COLO668 (cell line): Measurements from ENCODE around the gene COL7A1.
"Not testable (repeated sequence)": the region's sequence is repeated elsewhere in the genome, so short reads cannot be mapped to it uniquely, and the experiment has no call there.

Experiments
- DNase-seq: peaks from one replicate; lab custom pipeline; 2025; ENCODE audit not compliant: unreplicated experiment; lab: John Stamatoyannopoulos, UW

COL7A1 gene

DNA sequence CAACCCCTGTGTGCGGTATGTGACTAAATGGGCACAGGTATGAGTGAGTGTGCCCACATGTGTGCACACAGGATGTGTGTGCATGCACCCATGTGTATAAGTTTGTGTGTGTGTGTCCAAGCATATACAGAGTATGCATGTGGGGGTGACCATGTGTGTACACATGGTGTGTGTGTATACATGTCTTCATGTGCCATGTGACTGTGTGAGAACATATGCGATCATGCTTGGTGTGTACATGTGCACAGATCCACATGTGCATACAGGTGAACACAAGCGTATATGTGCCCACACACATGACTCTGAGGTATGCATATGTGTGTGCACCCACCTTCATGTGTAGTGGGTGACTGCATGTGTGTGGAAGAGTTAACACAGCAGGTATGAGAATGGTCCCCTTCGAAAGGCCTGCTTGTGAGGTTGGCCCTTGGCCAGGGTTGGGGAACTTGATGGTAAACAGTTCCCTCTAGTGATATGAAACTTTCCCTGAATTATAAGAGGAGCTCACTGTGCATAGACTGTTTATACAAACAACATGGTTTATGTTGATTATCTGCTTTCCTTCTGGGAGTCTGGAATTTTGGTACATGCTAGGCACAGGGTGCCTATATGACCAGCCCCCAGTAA lies 48.8 kb downstream of the COL7A1 start:
- DNase-seq = no peak

DNA sequence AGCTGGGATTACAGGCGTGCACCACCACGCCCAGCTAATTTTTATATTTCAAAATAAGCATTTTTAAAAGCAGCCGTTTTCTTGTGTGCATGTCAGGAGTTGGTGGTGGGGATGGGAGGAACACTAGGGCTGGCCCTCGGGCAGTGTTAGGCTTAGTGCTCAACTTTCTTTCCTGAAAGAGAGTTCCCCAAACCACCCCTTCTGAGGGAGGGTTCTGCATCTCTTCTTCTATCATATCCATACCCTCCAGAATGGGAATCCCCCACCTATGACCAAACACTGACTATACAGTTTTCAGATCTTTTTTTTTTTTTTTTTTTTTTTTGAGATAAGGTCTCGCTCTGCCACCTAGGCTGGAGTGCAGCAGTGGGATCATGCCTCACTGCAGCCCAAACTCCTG lies 51.0 kb downstream of the COL7A1 start:
- no peak for DNase-seq

DNA sequence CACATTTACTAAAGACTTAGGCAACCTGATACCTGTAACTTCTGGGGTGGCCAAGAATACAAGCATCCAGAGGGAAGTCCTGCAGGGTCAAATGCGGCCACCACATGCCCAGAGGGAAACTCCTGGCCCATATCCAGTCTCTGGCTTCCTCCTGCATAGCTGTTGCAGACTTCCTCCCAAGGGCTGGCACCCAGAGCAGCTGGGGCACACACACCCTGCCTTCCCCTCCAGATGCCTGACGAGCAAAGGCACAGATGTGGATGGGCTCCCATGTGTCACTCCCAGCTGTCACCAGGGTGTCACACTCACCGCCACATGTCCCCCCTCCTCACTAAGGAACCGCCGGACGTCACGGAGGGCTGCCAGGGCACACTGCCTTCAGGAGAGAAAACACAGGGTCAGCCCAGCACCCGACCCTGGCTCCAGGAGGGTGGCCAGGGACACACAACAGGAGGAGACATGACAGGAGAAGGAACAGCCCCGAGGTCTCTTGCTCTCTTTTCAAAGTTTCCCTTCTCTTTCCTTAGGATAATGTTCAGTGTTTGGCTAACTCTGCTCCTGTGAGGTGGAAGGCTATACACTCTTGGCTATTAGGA lies 51.8 kb downstream of the COL7A1 start:
- no peak for DNase-seq

DNA sequence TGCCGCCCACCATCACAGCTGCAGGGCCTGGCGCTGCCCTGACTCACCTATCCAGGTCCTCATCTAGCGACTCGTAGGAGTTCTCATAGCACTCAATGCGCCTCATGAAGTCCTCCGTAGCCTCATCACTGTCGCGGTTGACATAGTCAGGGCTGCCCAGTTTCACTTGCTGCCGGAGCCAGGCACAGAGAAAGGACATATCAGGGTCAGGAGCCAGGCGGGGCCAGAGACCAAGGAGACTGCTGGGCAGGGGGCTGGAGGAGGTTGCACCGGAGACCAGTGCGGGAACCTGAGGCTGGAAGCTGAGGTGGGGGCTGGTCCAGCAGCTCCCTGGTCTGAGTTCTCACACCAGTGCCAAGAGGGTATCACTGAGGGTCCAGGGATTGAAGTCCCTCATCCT lies 56.7 kb downstream of the COL7A1 start:
- DNase-seq = no peak

DNA sequence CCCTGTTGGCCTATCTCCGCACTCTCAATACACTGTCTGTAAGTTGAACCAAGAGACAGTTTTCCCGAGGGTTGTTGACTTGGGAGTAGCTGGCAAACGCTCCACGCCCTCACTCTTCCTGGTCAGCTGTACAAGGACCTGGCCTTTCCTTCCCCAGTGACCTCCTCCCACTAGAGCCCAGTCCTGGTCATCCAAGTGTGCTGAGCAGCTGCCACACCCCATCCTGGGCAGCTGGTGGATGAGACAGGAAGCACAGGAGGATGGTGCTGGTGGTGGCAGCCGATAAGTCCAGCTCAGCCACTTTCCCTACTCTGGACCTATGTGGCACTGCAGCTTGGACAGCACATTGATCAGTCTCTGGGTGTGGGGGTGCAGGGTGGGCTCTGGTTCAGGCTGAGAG lies 58.3 kb downstream of the COL7A1 start:
- no peak for DNase-seq

DNA sequence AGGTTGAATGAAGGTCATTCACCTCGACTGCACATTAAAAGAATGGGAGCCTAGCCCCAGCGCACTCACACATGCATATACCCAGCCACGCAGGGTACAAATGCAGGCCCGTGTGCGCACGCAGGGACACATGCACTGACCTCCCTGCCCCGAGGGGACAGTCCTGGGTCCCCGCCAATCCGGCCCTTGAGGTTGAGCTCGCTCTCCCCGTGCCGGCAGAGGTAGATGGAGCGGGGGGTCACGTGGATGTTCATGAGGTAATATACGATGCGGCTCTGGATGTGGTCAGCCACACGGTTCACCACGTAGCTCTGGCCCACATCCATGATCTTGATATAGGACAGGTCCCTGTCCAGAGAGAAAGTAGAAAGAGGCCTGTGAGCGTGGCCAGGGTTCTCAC lies 59.0 kb downstream of the COL7A1 start:
- DNase-seq = no peak

DNA sequence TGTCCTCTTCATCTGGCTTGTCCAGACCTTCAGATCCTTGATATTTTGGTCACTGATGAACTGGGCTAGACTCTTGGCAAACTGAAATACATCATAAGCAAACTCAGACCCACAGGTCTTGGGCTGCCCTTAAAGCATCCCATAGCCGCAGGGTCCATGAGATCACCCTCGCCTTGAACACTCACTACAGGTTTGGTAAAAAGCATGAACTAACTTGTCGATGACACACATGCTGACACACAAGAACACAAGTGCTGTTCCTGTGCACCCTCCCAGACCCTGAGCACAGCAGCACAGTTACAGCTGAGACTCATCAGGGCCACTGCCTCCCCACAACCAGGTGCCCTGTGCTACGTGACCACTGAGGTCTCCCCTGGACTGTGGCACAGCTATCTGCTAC lies 59.6 kb downstream of the COL7A1 start:
- no peak for DNase-seq

DNA sequence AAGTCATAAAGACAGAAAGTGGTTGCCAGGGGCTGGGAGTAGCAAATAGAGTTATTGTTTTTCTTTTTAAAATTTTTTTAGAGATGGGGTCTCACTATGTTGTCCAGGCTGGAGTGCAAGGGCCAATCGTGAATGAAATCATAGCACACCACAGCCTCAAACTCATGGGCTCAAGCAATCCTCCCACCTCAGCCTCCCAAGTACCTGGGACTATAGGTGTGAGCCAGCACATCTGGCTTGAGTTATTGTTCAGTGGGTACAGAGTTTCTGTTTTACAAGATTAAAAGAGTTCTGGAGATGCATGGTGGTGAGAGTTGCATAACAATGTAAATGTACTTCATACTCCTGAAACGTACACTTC lies 62.2 kb downstream of the COL7A1 start:
- DNase-seq = no peak

DNA sequence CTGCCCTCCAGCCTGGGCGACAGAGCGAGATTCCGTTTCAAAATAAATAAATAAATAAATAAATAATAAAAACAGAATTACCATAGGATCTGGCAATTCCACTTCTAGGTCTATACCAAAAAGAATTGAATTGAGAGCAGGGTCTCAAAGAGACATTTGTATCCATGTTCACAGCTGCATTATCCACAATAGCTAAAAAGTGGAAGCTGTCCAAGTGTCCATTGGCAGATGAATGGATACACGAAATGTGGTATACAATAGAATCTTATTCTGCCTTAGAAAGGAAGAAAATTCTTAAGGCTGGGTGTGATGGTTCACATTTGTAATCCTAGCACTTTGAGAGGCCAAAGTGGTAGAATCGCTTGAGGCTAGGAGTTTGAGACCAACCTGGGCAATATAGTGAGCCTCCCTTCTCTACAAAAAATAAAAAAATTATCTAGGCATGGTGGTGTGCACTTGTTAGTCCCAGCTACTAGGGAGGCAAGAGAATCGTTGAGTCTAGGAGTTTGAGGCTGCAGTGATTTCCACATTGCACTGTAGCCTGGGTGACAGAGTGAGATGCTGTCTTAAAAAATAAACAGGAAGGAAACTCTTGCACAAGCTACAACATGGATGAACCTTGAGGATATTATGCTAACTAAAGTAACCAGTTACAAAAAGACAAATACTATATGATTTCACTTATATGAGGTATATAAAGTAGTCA lies 62.7 kb downstream of the COL7A1 start:
- DNase-seq = no peak

DNA sequence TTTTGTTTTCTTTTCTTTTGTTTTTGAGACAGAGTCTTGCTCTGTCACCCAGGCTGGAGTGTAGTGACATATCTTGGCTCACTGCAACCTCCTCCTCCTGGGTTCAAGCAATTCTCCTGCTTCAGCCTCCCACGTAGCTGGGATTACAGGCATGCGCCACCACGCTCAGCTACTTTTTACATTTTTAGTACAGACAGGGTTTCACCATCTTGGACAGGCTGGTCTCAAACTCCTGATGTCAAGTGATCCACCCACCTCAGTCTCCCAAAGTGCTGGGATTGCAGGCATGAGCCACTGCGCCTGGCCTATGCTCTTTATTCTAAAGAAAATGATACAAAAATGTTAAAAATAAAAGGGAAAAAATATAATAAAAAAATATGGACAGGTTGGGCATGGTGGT lies 64.4 kb downstream of the COL7A1 start:
- not testable (repeated sequence) for DNase-seq

DNA sequence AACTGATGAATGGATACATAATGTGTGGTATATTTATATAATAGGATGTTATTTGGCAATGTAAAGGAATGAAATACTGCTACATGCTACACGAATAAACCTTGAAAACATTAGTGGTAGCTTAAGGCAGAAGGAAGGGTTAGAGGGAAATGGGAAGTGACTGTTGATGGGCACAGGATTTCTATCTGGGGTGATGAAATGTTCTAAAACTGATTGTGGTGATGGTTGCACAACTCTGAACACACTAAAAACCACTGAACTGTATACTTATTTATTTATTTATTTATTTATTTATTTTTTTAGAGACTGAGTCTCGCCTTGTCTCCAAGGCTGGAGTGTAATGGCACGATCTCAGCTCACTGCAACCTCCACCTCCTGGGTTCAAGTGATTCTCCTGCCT lies 66.4 kb downstream of the COL7A1 start:
- DNase-seq = no peak

DNA sequence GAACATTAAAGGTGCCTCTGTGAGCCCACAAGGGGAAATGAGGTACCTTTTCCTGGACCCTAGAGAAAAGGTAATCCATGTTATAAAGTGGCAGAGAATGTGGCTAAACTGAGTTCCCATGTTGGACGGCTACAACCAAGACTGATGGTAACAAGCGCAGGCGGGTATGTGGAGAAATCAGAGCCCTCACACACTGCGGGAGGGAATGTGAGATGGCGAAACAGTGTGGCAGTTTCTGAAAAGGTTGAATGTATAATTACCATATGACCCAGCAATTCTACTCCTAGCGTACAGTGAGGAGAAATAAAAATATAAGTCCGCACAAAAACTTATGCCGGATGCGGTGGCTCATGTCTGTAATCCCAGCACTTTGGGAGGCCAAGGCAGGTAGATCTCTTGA lies 67.1 kb downstream of the COL7A1 start:
- DNase-seq = no peak

DNA sequence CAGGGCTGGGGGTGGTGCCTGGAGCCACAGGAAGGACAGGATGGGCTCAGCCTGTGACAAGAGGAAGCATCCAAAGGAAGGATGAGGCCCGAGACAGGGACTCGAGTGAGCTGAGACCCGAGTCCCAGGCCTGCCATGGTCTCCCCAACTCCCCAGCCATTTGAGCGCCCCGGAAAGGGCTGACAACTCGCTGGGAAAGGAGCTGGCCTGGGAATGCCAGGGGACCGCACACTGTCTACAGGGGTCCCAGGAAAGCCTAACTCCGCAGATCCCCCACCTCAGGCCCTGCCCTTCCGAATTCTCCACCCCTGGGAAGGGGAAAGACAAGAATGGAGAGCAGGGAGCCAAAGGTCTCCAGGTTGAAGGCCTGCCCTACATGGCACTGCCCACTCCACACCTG lies 70.2 kb downstream of the COL7A1 start:
- DNase-seq = no peak

DNA sequence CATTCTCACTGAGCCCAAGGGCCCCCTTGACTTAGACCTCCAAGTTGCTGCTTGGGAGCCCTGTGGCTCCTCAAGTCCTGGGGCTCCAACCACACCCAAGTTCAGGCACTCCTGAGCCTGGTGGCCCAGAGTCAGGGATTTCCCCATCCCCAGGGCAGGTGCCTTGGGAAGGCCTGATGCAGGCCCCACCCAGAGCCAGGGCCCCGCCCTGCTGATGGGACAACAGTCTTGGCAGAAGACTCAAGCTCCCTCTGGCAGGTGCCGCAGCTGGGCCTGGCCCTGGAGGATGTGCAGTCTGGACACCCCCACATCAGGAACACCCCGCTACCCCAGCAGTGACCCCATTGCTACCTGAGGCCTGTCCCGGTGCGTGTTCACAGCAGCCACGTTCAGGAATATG lies 73.5 kb downstream of the COL7A1 start:
- no peak for DNase-seq

DNA sequence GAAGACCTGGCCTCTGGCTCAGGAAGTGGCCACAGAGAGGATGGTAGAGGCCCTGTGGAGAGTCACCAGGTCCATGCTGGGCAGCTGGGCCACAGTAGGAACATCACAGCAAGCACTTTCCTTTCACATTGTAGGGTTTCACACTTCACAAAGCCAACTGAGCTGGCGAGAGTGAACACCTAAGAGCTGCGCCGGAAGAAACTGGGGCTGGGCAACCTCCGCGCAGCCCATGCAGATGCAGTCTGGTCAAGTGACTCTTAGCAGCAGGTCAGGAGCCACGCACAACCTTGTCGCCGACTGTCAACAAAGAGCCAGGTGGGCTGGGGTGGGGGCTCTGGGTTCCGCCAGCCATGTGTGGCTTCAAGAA lies 75.9 kb downstream of the COL7A1 start:
- no peak for DNase-seq

DNA sequence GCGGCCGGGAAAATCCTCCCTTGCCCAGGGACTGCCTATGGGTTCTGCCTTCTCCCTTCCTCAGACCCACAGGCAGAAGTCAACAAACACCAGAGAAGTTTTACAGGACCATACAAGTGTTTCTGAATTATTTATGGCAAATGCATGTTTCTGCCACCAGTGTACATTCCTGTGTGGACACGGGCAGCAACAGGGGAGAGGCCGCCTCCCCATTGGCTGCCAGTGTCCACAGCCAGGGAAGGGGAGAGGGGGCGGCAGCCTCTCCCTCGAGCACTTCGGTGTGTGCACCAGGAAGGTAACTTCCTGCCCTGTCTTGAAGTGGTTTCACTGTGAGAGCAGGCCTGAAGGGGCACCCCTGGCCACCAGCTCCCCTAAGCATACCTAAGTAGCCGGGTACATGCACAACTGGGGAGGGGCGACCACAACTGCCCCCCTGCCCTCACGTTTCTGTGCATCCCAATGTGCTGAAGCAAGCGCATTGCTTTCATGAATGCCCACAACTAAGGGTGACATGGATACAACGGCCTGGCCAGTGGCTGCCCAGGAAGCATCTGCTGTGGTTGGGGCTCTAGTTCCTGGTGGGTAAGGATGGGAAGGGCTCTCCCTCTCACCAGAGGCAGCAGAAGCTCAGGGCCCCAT lies 76.4 kb downstream of the COL7A1 start:
- DNase-seq = no peak

DNA sequence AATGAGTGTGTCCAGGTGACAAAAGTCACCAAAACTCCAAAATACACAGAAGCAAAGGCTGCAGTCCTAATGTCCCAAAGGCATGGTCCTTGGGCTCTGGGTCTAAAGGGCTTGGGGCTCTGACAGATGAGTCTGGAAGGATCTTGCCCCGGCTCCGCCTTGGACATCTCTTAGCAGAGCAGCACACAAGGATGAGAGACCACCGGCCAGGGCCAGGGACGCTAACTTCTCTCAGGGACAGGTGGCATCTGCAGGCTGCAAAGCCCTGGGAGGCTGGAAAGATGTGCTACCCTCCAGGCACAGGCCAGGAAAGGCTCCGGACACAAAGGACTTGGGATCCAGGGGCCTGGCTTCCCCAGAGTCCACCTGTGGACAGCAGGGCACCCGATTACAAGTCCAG lies 77.1 kb downstream of the COL7A1 start:
- DNase-seq = no peak

DNA sequence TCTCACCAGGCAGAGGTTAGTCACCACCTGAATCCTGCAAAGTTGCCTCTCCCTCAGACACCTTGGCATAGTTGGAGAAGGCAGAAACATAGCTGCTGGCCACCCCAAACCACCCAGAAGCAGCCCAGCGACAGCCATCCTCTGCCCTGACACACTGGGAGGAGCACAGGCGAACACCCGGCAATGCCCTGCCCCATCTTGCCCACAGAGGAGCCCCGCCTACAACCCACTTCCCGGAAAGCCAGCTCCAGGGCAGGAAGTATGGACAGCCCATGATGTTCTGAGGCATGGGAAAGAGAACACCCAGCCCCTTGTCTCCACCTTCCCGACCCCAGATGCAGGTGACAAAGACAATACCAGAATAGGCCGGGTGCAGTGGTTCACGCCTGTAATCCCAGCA lies 78.6 kb downstream of the COL7A1 start:
- no peak for DNase-seq

DNA sequence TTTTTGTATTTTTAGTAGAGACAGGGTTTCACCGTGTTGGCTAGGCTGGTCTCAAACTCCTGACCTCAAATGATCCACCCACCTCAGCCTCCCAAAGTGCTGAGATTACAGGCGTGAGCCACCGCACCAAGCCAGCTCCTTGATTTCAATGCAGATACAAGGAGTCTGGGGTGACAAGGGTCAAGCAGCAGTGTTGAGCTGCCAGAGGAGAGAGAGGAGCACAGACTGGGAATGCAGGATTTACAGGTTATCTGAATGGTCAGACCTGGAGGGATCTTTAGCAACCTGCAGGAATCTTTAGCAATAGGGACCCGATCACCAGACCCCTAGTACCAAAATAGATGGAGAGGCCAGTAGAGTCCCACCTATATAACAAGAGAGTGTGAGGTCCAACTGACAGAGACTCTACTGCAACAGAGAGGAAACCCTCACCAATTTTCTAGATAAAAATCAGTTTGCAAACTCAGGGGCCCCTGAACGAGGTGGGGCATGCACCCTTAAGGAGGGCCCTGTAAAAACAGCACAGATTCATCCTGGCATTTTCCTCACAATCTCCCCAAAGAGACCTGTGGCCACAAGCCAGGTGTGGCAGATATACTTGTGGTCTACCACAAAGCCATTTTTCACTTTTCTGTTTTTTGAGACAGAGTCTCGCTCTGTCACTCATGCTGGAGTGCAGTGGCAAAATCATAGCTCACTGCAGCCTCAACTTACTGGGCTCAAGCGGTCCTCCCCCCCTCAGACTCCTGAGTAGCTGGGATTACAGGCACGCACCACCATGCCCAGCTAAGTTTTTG lies 80.5 kb downstream of the COL7A1 start:
- DNase-seq = no peak
